SH-SY5Y (cell line): ENCODE data around the gene CD46.

ENCODE experiments used
- GATA2 ChIP-seq: IDR thresholded peaks from 2 replicates; pipeline ENCODE4 v1.6.1; 2011; ENCODE audit warnings: mild to moderate bottlenecking, low read depth, low read length
- GATA3 ChIP-seq: IDR thresholded peaks from 2 replicates; pipeline ENCODE4 v1.6.1; 2011; ENCODE audit warnings: low read depth, mild to moderate bottlenecking, low read length, moderate library complexity

Gene CD46

GRCh38 chr1:207751790-207752455 is at the start of gene CD46:
TSS of gene CD46 (plus strand) at chr1:207752054. CDS start at chr1:207752213, 159 bp downstream.
- no peak for TF ChIP-seq GATA3
- TF ChIP-seq GATA2: 0 out of 2 replicates have a peak, but pooled peaks have one; percentile 12

- TF ChIP-seq GATA2 (no peak), GATA3 (no peak)
Measured at GRCh38 chr1:207702317-207702716, 49.5 kb upstream of the CD46 start.

- no peak for TF ChIP-seq GATA3
- TF ChIP-seq GATA2: no peak
Measured at GRCh38 chr1:207703712-207704111, 48.1 kb upstream of the CD46 start.

GRCh38 chr1:207711285-207711684 is 40.6 kb upstream of the CD46 start:
- TF ChIP-seq GATA2: no peak

GRCh38 chr1:207712701-207713100 is 39.2 kb upstream of the CD46 start:
- TF ChIP-seq GATA2: 0 out of 2 replicates have a peak, but pooled peaks have one; percentile 14

GRCh38 chr1:207713529-207713928 is 38.3 kb upstream of the CD46 start:
- no peak for TF ChIP-seq GATA2
- TF ChIP-seq GATA3: no peak

- TF ChIP-seq GATA2 (no peak), GATA3 (no peak)
Measured at GRCh38 chr1:207719234-207719633, 32.6 kb upstream of the CD46 start.

- no peak for TF ChIP-seq GATA2
- no peak for TF ChIP-seq GATA3
Measured at GRCh38 chr1:207740207-207740606, 11.6 kb upstream of the CD46 start.

GRCh38 chr1:207742850-207743555 is 8.9 kb upstream of the CD46 start:
- no peak for TF ChIP-seq GATA2
- TF ChIP-seq GATA3: no peak

GRCh38 chr1:207744000-207744534 is 7.8 kb upstream of the CD46 start:
- no peak for TF ChIP-seq GATA3
- TF ChIP-seq GATA2: no peak

- TF ChIP-seq GATA3 (no peak), GATA2 (no peak)
Measured at GRCh38 chr1:207745285-207745684, 6.6 kb upstream of the CD46 start.

- TF ChIP-seq GATA3 (no peak), GATA2 (no peak)
Measured at GRCh38 chr1:207745839-207746767, 5.8 kb upstream of the CD46 start.

- TF ChIP-seq GATA2: no peak
- TF ChIP-seq GATA3: no peak
Measured at GRCh38 chr1:207747627-207748492, 4.0 kb upstream of the CD46 start.
